Activated CD8-positive, alpha-beta memory T cell treated with anti-CD3 and anti-CD28 coated beads, Interleukin-2, amount 50 U/mL, for 1 hour (primary cell): ENCODE data around the gene VPS37B.

Experiments
- DNase-seq: peaks from one replicate; pipeline ENCODE4 v3.0.0-alpha.2; 2020; ENCODE audit errors: extremely low read depth

Gene VPS37B

GRCh38 chr12:122866379-122866778 lies 29.5 kb downstream of the VPS37B start:
- no peak for DNase-seq

DNA sequence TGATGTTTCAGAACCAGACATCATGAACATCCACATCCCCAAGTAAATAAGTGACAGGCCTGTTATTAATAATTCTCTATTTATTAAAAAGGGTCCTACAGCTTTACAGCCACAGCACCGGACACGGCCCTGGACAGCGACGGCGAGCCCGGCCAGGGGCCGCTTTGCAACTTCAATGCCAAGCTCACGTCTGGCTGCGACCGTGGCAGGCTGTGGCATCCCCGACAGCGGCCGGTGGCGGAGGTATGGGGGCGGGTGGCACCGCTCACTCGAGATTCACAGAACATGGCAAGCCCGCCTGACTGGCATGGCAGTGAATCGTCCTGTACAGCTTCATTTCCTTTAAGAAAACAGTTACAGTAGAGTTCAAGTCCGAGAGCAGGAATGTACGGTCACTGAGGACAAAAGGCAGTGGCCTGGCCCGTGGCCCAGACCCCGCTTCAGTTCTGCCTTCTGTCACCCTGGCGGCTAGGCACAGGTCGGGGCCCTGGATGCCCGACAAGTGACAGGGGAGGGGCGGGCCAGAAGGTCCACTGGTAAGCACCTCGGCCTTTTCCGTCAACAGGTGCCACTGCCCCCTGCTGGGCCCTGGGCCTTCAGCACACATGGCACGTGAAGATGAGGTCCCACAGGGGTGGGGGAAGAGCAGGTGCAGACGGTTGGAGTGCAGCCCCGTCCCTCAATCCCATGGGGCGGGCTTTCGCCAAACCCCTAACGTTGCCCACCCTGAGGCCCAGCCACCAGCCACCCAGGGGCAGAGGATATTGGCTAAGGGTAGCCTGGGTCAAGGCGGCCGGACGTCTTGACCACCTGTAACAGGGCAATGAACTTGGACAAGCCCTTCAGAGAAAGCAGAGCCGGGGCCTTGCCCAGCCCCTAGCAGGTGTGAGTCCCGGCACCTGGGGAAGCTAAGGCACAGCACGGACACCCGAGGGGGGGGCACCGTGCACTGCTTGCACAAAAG lies 30.4 kb downstream of the VPS37B start:
- no peak for DNase-seq

DNA sequence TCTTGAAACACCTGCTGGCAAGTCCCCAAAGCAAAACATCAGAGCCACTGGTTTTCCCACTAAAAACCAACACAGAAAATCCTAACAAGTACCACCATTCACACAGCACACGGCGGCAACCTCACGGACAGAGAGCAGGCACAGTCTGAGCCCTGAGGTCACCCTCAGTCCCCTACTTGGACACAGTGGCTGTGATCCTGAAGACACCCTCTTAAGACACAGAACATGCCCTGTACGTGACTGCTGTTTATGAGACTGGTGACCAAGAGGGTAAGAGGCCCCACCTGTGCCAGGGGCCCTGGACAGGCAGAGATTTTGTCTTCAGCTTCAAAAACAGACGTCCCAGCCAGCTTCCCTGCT lies 31.1 kb downstream of the VPS37B start:
- DNase-seq, result no peak

DNA sequence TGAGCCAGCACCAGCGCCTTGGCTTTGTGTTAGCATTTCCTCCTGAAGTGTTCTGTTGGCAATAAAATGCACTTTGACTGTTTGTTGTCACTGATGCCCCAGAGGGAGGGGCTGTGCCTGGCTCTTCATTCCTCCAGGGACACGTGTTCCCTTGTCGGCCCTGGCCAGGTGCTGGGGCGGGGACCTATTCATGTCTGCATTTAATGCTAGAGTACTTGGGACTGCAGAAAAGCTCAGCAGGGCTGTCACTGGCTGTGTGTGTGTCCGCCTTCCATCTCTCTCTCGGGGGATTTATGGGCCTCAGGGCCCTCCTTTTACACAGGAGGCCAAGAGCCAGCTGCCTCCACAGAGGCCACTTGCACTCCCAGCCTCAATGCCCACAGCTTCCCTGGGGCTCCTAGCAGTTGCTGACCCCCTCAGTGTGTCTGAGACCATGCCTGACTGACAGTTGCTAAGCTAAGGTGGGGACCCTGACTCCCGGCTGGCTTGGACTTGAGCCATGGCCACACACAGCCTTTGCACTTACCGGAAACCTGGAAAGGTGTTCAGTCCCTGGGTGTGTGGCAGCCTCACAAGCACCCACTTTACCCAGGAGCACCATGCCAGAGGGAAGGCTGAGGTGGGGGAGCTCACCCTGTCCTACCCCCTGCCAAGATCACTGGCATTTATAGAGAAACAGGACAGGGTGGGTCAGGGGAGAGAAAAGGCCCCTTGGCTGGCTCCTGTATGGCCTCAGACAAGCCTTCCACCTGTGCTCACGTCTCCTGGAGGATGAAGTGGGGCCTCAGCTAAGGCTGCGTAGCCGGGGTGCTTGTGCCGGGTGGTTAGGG lies 32.8 kb downstream of the VPS37B start:
- DNase-seq, result no peak

DNA sequence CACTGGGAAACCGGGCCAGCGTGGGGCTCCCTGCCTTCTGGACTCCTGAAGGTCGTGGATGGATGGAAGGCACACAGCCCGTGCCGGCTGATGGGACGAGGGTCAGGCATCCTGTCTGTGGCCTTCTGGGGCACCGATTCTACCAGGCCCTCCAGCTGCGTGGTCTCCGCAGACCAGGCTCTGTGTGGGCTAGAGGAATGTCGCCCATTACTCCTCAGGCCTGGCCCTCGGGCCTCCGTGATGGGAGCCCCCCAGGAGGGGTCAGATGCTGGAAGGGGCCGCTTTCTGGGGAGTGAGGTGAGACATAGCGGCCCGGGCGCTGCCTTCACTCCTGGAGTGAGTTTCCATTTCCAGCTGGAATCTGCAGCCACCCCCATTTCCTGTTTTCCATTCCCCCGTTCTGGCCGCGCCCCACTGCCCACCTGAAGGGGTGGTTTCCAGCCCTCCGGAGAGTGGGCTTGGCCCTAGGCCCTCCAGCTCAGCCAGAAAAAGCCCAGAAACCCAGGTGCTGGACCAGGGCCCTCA lies 33.8 kb downstream of the VPS37B start:
- DNase-seq, result no peak

- no peak for DNase-seq
These were observed 34.3 kb downstream of the VPS37B start for GRCh38 chr12:122861587-122861970.

- DNase-seq, result no peak
These were observed 34.9 kb downstream of the VPS37B start for GRCh38 chr12:122860854-122861586.

- DNase-seq, result peak; percentile 66
These were observed 35.7 kb downstream of the VPS37B start for GRCh38 chr12:122860040-122860853.

GRCh38 chr12:122859303-122860039 lies 36.5 kb downstream of the VPS37B start:
- no peak for DNase-seq

DNA sequence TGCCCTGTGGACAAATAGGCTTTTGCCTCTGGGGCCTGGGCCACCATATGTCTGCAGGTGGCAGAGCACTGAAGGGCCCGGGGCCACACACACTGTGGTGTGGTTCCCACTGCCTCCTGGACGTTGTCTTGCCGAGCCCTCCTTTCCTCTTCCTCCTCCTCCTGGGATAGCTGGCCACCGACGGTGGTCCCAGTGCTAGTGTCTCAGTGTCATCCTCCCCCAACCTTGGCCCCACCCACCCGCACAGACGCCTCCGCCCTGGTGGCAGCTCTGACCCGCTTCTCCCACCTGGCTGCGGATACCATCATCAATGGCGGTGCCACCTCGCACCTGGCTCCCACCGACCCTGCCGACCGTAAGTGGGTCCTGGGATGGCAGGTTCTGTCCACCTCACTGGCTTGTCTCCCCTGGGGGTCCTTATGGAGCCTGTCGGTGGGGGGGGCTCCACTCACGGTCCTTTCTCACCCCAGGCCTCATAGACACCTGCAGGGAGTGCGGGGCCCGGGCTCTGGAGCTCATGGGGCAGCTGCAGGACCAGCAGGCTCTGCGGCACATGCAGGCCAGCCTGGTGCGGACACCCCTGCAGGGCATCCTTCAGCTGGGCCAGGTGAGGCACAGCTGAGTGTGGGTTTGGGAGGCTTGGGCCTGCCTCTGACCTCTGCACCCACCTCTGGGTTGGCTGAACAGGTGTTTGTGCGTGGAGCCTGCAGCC lies 37.2 kb downstream of the VPS37B start:
- no peak for DNase-seq

DNA sequence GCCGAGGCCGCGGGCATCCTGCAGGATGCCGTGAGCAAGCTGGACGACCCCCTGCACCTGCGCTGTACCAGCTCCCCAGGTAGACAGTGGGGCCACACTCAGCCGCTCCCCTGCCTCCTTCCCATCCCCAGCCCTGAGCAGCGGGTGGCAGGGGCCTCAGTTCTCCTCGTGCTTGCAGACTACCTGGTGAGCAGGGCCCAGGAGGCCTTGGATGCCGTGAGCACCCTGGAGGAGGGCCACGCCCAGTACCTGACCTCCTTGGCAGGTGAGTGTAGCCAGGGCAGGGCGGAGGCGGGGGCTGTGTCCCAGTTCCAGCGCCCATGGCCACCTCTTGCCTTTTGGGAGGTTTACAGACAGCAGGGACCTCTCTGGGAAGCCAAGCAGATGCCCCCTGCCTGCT lies 37.8 kb downstream of the VPS37B start:
- no peak for DNase-seq

- DNase-seq, result no peak
These were observed 38.8 kb downstream of the VPS37B start for GRCh38 chr12:122856999-122857671.

DNA sequence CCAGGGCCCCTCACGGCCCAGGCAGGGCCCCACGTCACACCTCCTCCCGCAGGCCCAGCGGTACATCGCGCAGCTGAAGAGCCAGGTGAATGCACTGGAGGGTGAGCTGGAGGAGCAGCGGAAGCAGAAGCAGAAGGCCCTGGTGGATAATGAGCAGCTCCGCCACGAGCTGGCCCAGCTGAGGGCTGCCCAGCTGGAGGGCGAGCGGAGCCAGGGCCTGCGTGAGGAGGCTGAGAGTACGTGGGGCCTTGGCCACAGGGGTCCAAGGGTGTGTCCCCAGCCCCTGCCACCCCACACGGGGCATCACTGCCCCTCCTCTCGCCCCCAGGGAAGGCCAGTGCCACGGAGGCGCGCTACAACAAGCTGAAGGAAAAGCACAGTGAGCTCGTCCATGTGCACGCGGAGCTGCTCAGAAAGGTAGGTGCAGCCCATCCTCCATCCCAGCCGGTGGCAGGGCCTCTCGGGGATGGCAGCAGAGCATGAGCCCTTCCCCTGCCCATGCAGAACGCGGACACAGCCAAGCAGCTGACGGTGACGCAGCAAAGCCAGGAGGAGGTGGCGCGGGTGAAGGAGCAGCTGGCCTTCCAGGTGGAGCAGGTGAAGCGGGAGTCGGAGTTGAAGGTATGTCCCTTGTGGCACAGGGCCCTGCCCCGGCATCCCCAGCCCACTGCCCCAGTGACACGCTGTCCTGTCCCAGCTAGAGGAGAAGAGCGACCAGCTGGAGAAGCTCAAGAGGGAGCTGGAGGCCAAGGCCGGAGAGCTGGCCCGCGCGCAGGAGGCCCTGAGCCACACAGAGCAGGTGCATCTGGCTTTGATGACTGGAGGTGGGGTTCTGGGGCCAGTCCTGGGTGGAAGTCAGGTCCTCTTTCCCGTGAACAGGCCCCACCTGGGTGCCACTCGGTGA lies 39.7 kb downstream of the VPS37B start:
- no peak for DNase-seq

DNA sequence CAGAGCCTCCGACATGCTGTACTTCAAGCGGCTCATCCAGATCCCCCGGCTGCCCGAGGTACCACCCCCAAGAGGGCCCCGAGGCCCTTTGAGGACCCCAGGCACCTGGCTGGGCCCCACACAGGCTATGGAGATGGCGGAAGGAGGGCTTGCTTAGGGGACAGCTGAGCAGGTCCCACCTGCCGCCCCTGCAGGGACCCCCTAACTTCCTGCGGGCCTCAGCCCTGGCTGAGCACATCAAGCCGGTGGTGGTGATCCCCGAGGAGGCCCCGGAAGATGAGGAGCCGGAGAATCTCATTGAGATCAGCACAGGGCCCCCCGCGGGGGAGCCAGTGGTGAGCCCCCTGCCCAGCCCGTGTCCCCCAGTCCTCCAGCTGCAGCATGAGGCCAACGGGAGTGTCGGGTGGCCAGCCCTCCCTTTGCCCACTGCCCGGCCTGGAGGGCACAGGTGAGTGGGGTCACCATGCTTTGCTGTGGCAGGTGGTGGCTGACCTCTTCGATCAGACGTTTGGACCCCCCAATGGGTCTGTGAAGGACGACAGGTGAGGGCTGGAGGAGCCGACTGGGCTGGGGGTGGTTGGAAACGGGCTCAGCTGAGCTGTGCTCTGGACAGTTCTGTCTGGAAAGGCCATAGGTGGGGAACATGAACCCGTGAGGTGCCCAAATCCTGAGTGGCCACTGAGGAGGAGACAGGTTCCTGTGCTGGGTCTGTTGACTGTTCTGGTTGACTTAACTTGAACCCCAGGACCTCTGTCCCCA lies 40.7 kb downstream of the VPS37B start:
- no peak for DNase-seq

DNA sequence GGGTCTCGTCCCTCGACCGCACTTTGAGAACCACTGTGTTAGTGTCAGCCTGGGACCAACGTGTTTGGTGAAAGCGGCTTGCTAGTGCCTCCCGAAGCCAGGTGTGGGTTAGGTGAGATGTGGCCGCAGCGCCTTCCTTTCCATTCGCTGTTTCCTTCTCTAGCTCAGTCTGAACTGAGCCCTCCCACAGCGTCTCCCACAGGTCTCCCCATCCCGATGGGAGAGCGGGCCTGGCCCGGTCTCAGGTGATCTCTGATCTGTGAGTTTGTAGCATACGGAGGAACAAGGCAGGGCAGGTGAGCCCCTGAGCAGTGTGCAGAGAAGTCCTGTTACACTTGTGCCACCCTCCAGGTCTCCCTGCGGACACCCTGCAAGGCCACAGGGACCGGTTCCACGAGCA lies 41.4 kb downstream of the VPS37B start:
- DNase-seq, result no peak

DNA sequence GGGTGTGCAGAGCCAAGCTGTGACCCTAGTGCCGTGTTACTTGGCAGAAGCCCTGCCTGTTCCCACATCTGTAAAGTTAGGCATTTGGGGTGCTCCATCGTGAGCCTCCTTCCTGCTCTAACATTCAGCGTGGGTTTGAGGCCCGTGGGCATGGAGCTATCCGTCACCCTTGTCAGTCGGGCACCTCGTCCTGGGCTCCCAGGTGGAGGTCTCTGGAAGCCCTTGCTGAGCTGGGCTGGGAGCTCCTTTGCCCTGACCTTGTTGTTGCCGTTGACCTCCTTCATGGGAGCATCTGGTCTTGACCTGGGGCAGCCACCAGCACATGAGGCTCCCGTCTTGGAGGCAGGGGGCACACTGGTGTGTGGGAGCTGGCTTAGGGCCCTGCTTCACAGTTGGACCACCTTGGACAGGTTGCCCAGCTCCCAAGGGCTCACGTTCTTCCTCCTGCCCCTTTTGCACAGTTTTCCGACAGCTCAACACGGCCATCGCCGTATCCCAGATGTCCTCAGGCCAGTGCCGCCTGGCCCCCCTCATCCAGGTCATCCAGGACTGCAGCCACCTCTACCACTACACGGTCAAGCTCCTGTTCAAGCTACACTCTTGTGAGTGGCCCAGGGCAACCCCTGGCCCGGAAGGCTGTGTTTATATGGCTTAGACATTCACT lies 42.2 kb downstream of the VPS37B start:
- no peak for DNase-seq
